Islet of Langerhans (tissue), 1 donor: ENCODE results near the gene UBTF.

ENCODE experiments used
- FAIRE-seq: peaks from one replicate; lab custom pipeline; 2011; peaks lifted over from hg19 to GRCh38; lab: Jason Lieb, UNC

The UBTF gene

GRCh38 chr17:44197107-44197506 lies 22.4 kb downstream of the UBTF start:
- no peak for FAIRE-seq

GRCh38 chr17:44193326-44194084 lies 26.0 kb downstream of the UBTF start:
- FAIRE-seq = no peak

GRCh38 chr17:44192750-44193149 lies 26.7 kb downstream of the UBTF start:
- no peak for FAIRE-seq

- no peak for FAIRE-seq
These were observed 27.5 kb downstream of the UBTF start for GRCh38 chr17:44191941-44192496.

- no peak for FAIRE-seq
These were observed 28.1 kb downstream of the UBTF start for GRCh38 chr17:44191369-44191768.

GRCh38 chr17:44190481-44190880 lies 29.0 kb downstream of the UBTF start:
- no peak for FAIRE-seq

GRCh38 chr17:44188576-44189403 lies 30.7 kb downstream of the UBTF start:
- FAIRE-seq = no peak

- FAIRE-seq = no peak
These were observed 32.2 kb downstream of the UBTF start for GRCh38 chr17:44187131-44187899.

- peak; percentile 95 for FAIRE-seq
These were observed 33.0 kb downstream of the UBTF start, which contains the start of gene TMUB2 for GRCh38 chr17:44186307-44187130. TSS of gene TMUB2 (plus strand) at chr17:44186972. CDS start at chr17:44187709, 737 bp downstream.

GRCh38 chr17:44184212-44184810 lies 35.2 kb downstream of the UBTF start:
- FAIRE-seq = no peak

- no peak for FAIRE-seq
These were observed 36.5 kb downstream of the UBTF start for GRCh38 chr17:44183024-44183423.

- FAIRE-seq = no peak
These were observed 41.3 kb downstream of the UBTF start for GRCh38 chr17:44178133-44178532.

GRCh38 chr17:44177640-44178039 lies 41.8 kb downstream of the UBTF start:
- FAIRE-seq = no peak

- no peak for FAIRE-seq
These were observed 42.6 kb downstream of the UBTF start for GRCh38 chr17:44176671-44177501.

- no peak for FAIRE-seq
These were observed 43.2 kb downstream of the UBTF start for GRCh38 chr17:44176257-44176656.

GRCh38 chr17:44174427-44174826 lies 45.0 kb downstream of the UBTF start:
- no peak for FAIRE-seq

GRCh38 chr17:44171931-44172455 lies 47.5 kb downstream of the UBTF start:
- FAIRE-seq = no peak

- FAIRE-seq = no peak
These were observed 48.8 kb downstream of the UBTF start, which contains the start of gene ASB16 for GRCh38 chr17:44170499-44171201. TSS of gene ASB16 (plus strand) at chr17:44170704. CDS start at chr17:44170790, 86 bp downstream.

GRCh38 chr17:44170135-44170498 lies 49.4 kb downstream of the UBTF start:
- FAIRE-seq = no peak
